ENCODE data around the gene LRP8. TPM values are rescaled to one million over a fixed set of nuclear protein-coding genes. Genes with fewer than 3 reads are reported as not detected.

LRP8 gene
- total RNA-seq, 4 donors from 2014 or later: 0.76 to 4.0 (median 2.0) TPM

GRCh38 chr1:53273526-53273925 is 54.3 kb downstream of the LRP8 start:
- no peak overlapping the region for H3K4me3 ChIP-seq (ENCODE audit: low read depth, poor library complexity, severe bottlenecking)
- intact Hi-C loops (cut with DNase I; ENCODE audit: low total_unique reads): no loop called here
- TF ChIP-seq POLR2A (IDR thresholded peaks at IDR 0.05): no peak
- TF ChIP-seq, protein P1, sequence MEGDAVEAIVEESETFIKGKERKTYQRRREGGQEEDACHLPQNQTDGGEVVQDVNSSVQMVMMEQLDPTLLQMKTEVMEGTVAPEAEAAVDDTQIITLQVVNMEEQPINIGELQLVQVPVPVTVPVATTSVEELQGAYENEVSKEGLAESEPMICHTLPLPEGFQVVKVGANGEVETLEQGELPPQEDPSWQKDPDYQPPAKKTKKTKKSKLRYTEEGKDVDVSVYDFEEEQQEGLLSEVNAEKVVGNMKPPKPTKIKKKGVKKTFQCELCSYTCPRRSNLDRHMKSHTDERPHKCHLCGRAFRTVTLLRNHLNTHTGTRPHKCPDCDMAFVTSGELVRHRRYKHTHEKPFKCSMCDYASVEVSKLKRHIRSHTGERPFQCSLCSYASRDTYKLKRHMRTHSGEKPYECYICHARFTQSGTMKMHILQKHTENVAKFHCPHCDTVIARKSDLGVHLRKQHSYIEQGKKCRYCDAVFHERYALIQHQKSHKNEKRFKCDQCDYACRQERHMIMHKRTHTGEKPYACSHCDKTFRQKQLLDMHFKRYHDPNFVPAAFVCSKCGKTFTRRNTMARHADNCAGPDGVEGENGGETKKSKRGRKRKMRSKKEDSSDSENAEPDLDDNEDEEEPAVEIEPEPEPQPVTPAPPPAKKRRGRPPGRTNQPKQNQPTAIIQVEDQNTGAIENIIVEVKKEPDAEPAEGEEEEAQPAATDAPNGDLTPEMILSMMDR (IDR thresholded peaks at IDR 0.05): no peak
- DNase-seq (ENCODE audit: low spot score in 2 of 2): no peak
- WGBS, 2 donors: 13 to 64% methylated on average over 2 of the region's 2 CpGs

- TF ChIP-seq POLR2A (IDR thresholded peaks at IDR 0.05): no peak
- TF ChIP-seq, protein P1 (IDR thresholded peaks at IDR 0.05): no peak
- DNase-seq (ENCODE audit: low spot score in 2 of 2): peak in 1 of 2 donors; percentile 72
- intact Hi-C loops (cut with DNase I; ENCODE audit: low total_unique reads): no loop called here
- whole genome bisulfite sequencing, 2 donors: 88 to 96% methylated on average over 3 of the region's 4 CpGs
- no peak overlapping the region for H3K4me3 ChIP-seq (ENCODE audit: low read depth, poor library complexity, severe bottlenecking)
Observed at GRCh38 chr1:53272349-53272748, 55.5 kb downstream of the LRP8 start.

- WGBS, 2 donors: 93 to 100% methylated on average over 5 of the region's 5 CpGs
- peak in 1 of 2 donors; percentile 76 for DNase-seq (ENCODE audit: low spot score in 2 of 2)
- intact Hi-C loops (cut with DNase I; ENCODE audit: low total_unique reads): no loop called here
- H3K4me3 ChIP-seq (ENCODE audit: low read depth, poor library complexity, severe bottlenecking): no peak overlapping the region
- no peak for TF ChIP-seq POLR2A (IDR thresholded peaks at IDR 0.05)
- TF ChIP-seq, protein P1 (IDR thresholded peaks at IDR 0.05): no peak
Observed at GRCh38 chr1:53271446-53272090, 56.3 kb downstream of the LRP8 start.

DNA sequence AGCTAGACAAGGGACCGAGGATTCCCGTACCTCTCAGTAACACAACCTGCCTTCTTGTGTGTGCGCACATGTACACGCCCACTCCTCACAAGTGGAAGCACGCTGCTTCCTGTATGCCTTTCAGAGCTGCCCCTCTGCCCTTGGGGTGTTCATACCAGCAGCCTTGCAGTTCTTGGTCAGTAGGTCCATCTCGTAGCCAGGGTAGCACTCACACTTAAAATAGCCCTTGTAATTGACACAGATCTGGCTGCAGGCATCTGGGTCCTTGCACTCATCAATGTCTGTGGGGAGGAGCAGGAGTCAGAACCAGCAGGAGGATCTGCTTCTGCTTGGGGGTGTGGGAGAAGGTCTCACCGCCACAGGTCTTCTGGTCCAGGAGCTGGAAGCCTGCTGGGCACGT is 57.0 kb downstream of the LRP8 start:
- DNase-seq (ENCODE audit: low spot score in 2 of 2): peak in 1 of 2 donors; percentile 69
- TF ChIP-seq, protein P1 (IDR thresholded peaks at IDR 0.05): no peak
- TF ChIP-seq POLR2A (IDR thresholded peaks at IDR 0.05): no peak
- no peak overlapping the region for H3K4me3 ChIP-seq (ENCODE audit: low read depth, poor library complexity, severe bottlenecking)
- intact Hi-C loops (cut with DNase I; ENCODE audit: low total_unique reads): no loop called here
- WGBS, 2 donors: 88% methylated on average over 7 to 8 of the region's 8 CpGs

DNA sequence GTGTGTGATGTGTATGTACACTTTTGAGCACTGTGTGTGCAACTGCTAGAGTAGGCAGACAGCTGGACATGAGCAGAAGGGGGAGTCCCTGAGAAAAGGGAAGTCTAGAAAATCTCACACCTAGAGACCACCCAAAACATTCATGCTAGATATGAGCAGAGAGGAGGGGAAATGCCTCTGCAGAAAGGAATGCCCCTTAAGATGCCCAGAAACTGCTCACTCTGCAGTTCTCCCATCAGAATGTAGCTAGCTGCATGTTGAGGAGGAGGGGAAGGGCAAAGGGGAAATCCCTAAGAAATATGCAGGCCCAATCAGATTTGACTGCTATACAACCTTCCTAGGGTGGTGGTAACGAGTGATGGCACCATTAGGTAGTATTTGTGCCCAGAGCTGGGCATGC is 57.8 kb downstream of the LRP8 start:
- WGBS, 2 donors: 60 to 63% methylated on average over 1 of the region's 1 CpG
- no peak for DNase-seq (ENCODE audit: low spot score in 2 of 2)
- intact Hi-C loops (cut with DNase I; ENCODE audit: low total_unique reads): no loop called here
- no peak overlapping the region for H3K4me3 ChIP-seq (ENCODE audit: low read depth, poor library complexity, severe bottlenecking)
- TF ChIP-seq POLR2A (IDR thresholded peaks at IDR 0.05): no peak
- TF ChIP-seq, protein P1 (IDR thresholded peaks at IDR 0.05): no peak

- H3K4me3 ChIP-seq (ENCODE audit: low read depth, poor library complexity, severe bottlenecking): no peak overlapping the region
- TF ChIP-seq, protein P1 (IDR thresholded peaks at IDR 0.05): no peak
- TF ChIP-seq POLR2A (IDR thresholded peaks at IDR 0.05): no peak
- DNase-seq (ENCODE audit: low spot score in 2 of 2): peak in 1 of 2 donors; percentile 60
- intact Hi-C loops (cut with DNase I; ENCODE audit: low total_unique reads): no loop called here
Observed at GRCh38 chr1:53267761-53268160, 60.1 kb downstream of the LRP8 start.
